ENCODE results near the gene ST6GALNAC6. TPM values are rescaled to one million over a fixed set of nuclear protein-coding genes. Genes with fewer than 3 reads are reported as not detected.
A peak's percentile ranks its signal among the peaks of the same experiment; 100 is the strongest.

Gene ST6GALNAC6
- total and polyA plus RNA-seq, 2 of the 4 experiments (the other 2 are of a cell fraction) = 35.7 to 48.6 TPM

DNA sequence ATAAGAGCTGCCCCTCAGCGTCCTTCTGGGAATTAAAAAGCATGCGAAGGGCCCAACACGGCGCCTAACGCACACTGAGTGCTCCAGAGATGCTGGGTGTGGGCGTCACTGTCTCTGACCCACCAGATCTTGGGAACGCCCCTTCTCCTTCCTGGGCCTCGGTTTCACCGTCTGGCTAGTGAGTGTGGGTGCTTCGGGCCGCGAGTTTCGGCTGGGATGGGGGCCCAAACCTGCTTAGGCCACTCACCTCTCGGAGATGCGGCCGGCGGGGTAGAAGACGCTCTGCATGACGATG lies 27.4 kb upstream of the ST6GALNAC6 start:
- no peak overlapping the region for H2BK15ac ChIP-seq (ENCODE audit: low read depth, low read length)
- H3K14ac ChIP-seq (replicated peaks; ENCODE audit: low read depth, low read length) = no peak overlapping the region
- no peak for TF ChIP-seq RFX5 (IDR thresholded peaks at IDR 0.05; ENCODE audit: low read depth, low read length)
- TF ChIP-seq MAZ (IDR thresholded peaks at IDR 0.05; ENCODE audit: borderline replicate concordance, low read depth, low read length) = 0 out of 2 replicates have a peak, but pooled peaks have one; percentile 0
- no peaks in the 10 kb centered on the region for H3K9me3 ChIP-seq (ENCODE audit: control insufficient read depth, insufficient read depth, low read length)
- H3K36me3 ChIP-seq (ENCODE audit: control insufficient read depth, insufficient read depth, low read length) = no peaks in the 10 kb centered on the region
- no peak overlapping the region; the same call in 1 of the 2 replicates for H3K56ac ChIP-seq (ENCODE audit: extremely low read depth, insufficient read depth, low read length)
- H3K4me1 ChIP-seq (ENCODE audit: control insufficient read depth, insufficient read depth, low read length) = peaks cover 13% of the 10 kb centered on the region
- ChIA-PET CTCF (interaction anchor here (1.3 to 1.4 kb wide), 2 partner anchors 37 to 191 kb away, joined by 3 read pairs; no protein-coding TSS in a partner anchor), POLR2A (ENCODE audit: unreplicated experiment) (no interaction called here)
- H3K79me1 ChIP-seq (ENCODE audit: low read depth in 1 of 2, low read length in 2 of 2) = 0 out of 4 replicates have a peak, but pooled peaks cover 0 to 12% of the 10 kb centered on the region in 2 experiments
- no peak overlapping the region for H4K91ac ChIP-seq (ENCODE audit: insufficient read depth, low read depth, low read length)
- no peak overlapping the region for H3K18ac ChIP-seq (ENCODE audit: low read depth, low read length)
- H3K27me3 ChIP-seq (ENCODE audit: control insufficient read depth, insufficient read depth, low read length) = no peaks in the 10 kb centered on the region
- H2AK9ac ChIP-seq (replicated peaks; ENCODE audit: low read depth, low read length, poor library complexity) = peak overlapping the region; percentile 17
- no TSS peak for BruUV-seq (replicated peaks)
- no peak overlapping the region for H3K27ac ChIP-seq (ENCODE audit: insufficient read depth, low read length)
- intact Hi-C loops (cut with micrococcal nuclease) (loop anchor here (10.0 kb wide), 2 partner anchors 422 to 722 kb away; no protein-coding TSS in a partner anchor), in situ Hi-C loops (cut with MboI; ENCODE audit: low sequenced_read_pairs) (no loop called here), dilution Hi-C loops (cut with HindIII; ENCODE audit: low sequenced_read_pairs, unreplicated experiment) (no loop called here)
- peaks cover 14% of the 10 kb centered on the region for H4K20me1 ChIP-seq (ENCODE audit: insufficient read depth, low read length)
- no peak for ATAC-seq (ENCODE audit: low read depth)
- DNase-seq = no peak
- peak overlapping the region; percentile 74 for H2AK5ac ChIP-seq (ENCODE audit: low read depth, low read length)
- H3K9me1 ChIP-seq (ENCODE audit: insufficient read depth, low read length) = peaks cover 17% of the 10 kb centered on the region
- peak overlapping the region; percentile 56; the same call in 1 of the 2 replicates for H2BK20ac ChIP-seq (ENCODE audit: low read depth, low read length)
- H2AFZ ChIP-seq (replicated peaks; ENCODE audit: low read length, poor library complexity) = peak overlapping the region; percentile 87
- no peak overlapping the region for H4K5ac ChIP-seq (ENCODE audit: low read depth, low read length)
- H3K4me2 ChIP-seq (ENCODE audit: low read depth, low read length) = no peak overlapping the region; the same call in 1 of the 2 replicates
- peak overlapping the region in 1 of 2 experiments; percentile 40; a peak in 1 of 4 replicates for H4K8ac ChIP-seq (ENCODE audit: low read depth in 2 of 2, low read length in 2 of 2)
- no peak overlapping the region for H2BK5ac ChIP-seq (ENCODE audit: low read depth, low read length, poor library complexity, severe bottlenecking)
- 25% methylated on average over 7 of the region's 19 CpGs; no CpG with 5 or more reads in 1 of the 2 experiments for WGBS, 2 experiments (ENCODE audit: extremely low coverage in 2 of 2, insufficient read length in 1 of 2)
- H2BK120ac ChIP-seq (ENCODE audit: low read depth, low read length) = peak overlapping the region; percentile 28; the same call in 1 of the 2 replicates
- H3K23ac ChIP-seq (ENCODE audit: low read depth, low read length) = peak overlapping the region; percentile 50; the same call in 1 of the 2 replicates
- no peak overlapping the region for H3K4me3 ChIP-seq (ENCODE audit: insufficient read depth, low read depth, low read length)
- no peak overlapping the region for H3K9ac ChIP-seq (ENCODE audit: low read depth, low read length)
- peak overlapping the region; percentile 44 for H3K4ac ChIP-seq (ENCODE audit: low read depth, low read length)

Data from IMR-90 (cell line).